ENCODE measurements around the gene PIP4K2C. TPM values are rescaled to one million over a fixed set of nuclear protein-coding genes. Genes with fewer than 3 reads are reported as not detected.

Gene PIP4K2C
- total RNA-seq, 1 experiment from 2014 or later = 37.1 TPM

DNA sequence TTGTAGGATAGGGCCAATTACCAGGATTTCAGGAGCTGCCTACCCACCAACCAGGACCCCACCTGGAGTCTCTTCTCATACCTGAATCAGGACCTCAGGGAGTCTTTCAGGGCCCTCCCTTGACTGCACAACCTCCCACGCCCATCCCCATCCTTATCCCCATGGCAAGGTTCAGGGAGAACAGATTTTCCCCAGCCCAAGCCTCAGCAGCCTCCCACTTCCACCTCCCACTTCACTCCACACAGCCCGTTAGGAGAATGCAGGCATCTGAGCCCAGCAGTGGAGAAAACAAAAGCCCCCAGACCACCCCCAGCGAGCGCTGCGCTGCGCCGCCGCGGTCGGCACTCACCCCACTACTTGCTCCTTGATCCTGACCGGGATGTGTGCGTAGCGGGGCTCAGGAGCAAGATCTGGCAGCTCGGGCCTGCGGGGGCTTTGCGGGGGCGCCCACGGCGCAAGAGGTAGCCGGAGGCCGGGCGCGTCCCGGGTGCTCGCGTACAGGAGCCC, 40.6 kb downstream of the PIP4K2C start:
- Histone ChIP-seq H3K9me3 (ENCODE audit: control insufficient read depth, low read depth, low read length) (no peaks in the 10 kb centered on the region), H3K23me2 (ENCODE audit: insufficient read length, low read depth, low read length, poor library complexity, severe bottlenecking) (peaks cover 23% of the 10 kb centered on the region), H3K9ac (ENCODE audit: extremely low read depth, insufficient read length, low read length) (no peak overlapping the region), H3K27ac (ENCODE audit: insufficient read length, low read depth, low read length) (no peak overlapping the region), H2BK12ac (ENCODE audit: insufficient read length, low read depth, low read length) (no peak overlapping the region), H2BK120ac (ENCODE audit: low read depth, low read length, poor library complexity, severe bottlenecking) (no peak overlapping the region), H3K4ac (ENCODE audit: low read depth, low read length) (no peak overlapping the region), H3K18ac (ENCODE audit: insufficient read length, low read depth, low read length) (no peak overlapping the region), H4K91ac (ENCODE audit: insufficient read length, low read depth, low read length) (no peak overlapping the region), H3K79me1 (ENCODE audit: insufficient read depth, low read depth, low read length, poor library complexity, severe bottlenecking) (no peaks in the 10 kb centered on the region), H3K23ac (ENCODE audit: insufficient read length, low read depth, low read length) (no peak overlapping the region), H3K79me2 (ENCODE audit: insufficient read depth, low read length) (no peaks in the 10 kb centered on the region), H2AK5ac (ENCODE audit: insufficient read length, low read length) (no peak overlapping the region), H2BK15ac (ENCODE audit: low read depth, low read length) (no peak overlapping the region), H4K20me1 (ENCODE audit: control insufficient read depth, insufficient read depth, insufficient read length) (peaks cover 3% of the 10 kb centered on the region), H3T11ph (ENCODE audit: low read length) (no peak overlapping the region), H3K4me2 (ENCODE audit: insufficient read depth, insufficient read length, low read length) (peak overlapping the region; percentile 69), H2BK5ac (ENCODE audit: insufficient read length, low read length) (no peak overlapping the region), H3K14ac (ENCODE audit: insufficient read depth, low read length) (no peak overlapping the region), H2AFZ (ENCODE audit: low read length) (no peak overlapping the region), H3K56ac (ENCODE audit: insufficient read length, low read depth, low read length) (no peak overlapping the region), H3K27me3 (ENCODE audit: insufficient read depth, low read length) (peaks cover 56% of the 10 kb centered on the region), H3K4me1 (ENCODE audit: insufficient read depth, low read length) (no peaks in the 10 kb centered on the region; the same call in 1 of the 2 replicates), H4K8ac (replicated peaks; ENCODE audit: insufficient read length, low read depth, low read length) (no peak overlapping the region), H2BK20ac (ENCODE audit: low read depth, low read length, poor library complexity, severe bottlenecking) (no peak overlapping the region), H4K5ac (ENCODE audit: insufficient read length, low read depth, low read length) (no peak overlapping the region)
- peaks cover 12 to 32% of the 10 kb centered on the region in 2 experiments for H3K4me1 Mint-ChIP-seq
- H3K9me3 Mint-ChIP-seq = no peaks in the 10 kb centered on the region
- peak overlapping the region; percentile 66 to 87 for H3K4me3 Mint-ChIP-seq
- TF ChIP-seq, protein P1, sequence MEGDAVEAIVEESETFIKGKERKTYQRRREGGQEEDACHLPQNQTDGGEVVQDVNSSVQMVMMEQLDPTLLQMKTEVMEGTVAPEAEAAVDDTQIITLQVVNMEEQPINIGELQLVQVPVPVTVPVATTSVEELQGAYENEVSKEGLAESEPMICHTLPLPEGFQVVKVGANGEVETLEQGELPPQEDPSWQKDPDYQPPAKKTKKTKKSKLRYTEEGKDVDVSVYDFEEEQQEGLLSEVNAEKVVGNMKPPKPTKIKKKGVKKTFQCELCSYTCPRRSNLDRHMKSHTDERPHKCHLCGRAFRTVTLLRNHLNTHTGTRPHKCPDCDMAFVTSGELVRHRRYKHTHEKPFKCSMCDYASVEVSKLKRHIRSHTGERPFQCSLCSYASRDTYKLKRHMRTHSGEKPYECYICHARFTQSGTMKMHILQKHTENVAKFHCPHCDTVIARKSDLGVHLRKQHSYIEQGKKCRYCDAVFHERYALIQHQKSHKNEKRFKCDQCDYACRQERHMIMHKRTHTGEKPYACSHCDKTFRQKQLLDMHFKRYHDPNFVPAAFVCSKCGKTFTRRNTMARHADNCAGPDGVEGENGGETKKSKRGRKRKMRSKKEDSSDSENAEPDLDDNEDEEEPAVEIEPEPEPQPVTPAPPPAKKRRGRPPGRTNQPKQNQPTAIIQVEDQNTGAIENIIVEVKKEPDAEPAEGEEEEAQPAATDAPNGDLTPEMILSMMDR (conservative IDR thresholded peaks at IDR 0.05) = no peak
- DNase-seq = peak; percentile 37
- WGBS (ENCODE audit: extremely low coverage, insufficient read length, low lambda C conversion rate) = no CpG with 5 or more reads among the region's 26 CpGs
- peaks cover 80% of the 10 kb centered on the region for H3K27me3 Mint-ChIP-seq (ENCODE audit: low read depth)
- no peaks in the 10 kb centered on the region for H3K36me3 Mint-ChIP-seq (ENCODE audit: insufficient read depth in 1 of 3, low read depth in 3 of 3)
- H3K27ac Mint-ChIP-seq = no peak overlapping the region

Data from H9 (cell line).